Memory B cell (primary cell): ENCODE results near the gene ZNF322.
"Not testable (repeated sequence)": the region's sequence is repeated elsewhere in the genome, so short reads cannot be mapped to it uniquely, and the experiment has no call there.

Experiments
- ATAC-seq: fragments of 150-1000 bp; cut with Tn5 transposase; 2 replicates; pipeline ENCODE4 v1.10.0; 2021; ENCODE audit warnings: low read depth, mild to moderate bottlenecking, moderate library complexity
- DNase-seq, 2 donors: peaks; one replicate each; pipeline ENCODE4 v3.0.0; 2022; ENCODE audit warnings: low spot score in 2 of 2
- H3K27ac Mint-ChIP-seq: one replicate; pipeline ENCODE4 v1.8.0; 2022; ENCODE audit warnings: mild to moderate bottlenecking, moderate library complexity, mixed read lengths
- H3K27me3 Mint-ChIP-seq: one replicate; pipeline ENCODE4 v1.8.0; 2022; ENCODE audit warnings: mixed read lengths
- H3K36me3 Mint-ChIP-seq: one replicate; pipeline ENCODE4 v1.8.0; 2022; ENCODE audit warnings: mild to moderate bottlenecking, mixed read lengths
- H3K4me1 Mint-ChIP-seq: one replicate; pipeline ENCODE4 v1.8.0; 2022; ENCODE audit warnings: mixed read lengths
- H3K4me3 Mint-ChIP-seq: one replicate; pipeline ENCODE4 v1.8.0; 2022; ENCODE audit warnings: mild to moderate bottlenecking, moderate library complexity, mixed read lengths
- H3K9me3 Mint-ChIP-seq: one replicate; pipeline ENCODE4 v1.8.0; 2022; ENCODE audit warnings: mixed read lengths

ZNF322 gene

GRCh38 chr6:26659042-26659999, at the start of gene ZNF322:
TSS of gene ZNF322 (minus strand) at chr6:26659746. CDS start at chr6:26638553, 21,193 bp downstream.
- Mint-ChIP-seq H3K27me3 (peaks cover 15% of the 10 kb centered on the region), H3K9me3 (no peaks in the 10 kb centered on the region), H3K4me1 (peaks cover 19% of the 10 kb centered on the region), H3K4me3 (peak within 1 kb of the TSS; percentile 87), H3K36me3 (peaks cover 9% of the 10 kb centered on the region), H3K27ac (peak within 1 kb of the TSS; percentile 65)
- peak; percentile 98 for ATAC-seq
- peak; percentile 80 to 84 for DNase-seq

- H3K27ac Mint-ChIP-seq, H3K27me3 Mint-ChIP-seq, H3K4me1 Mint-ChIP-seq, DNase-seq, H3K4me3 Mint-ChIP-seq, H3K9me3 Mint-ChIP-seq, ATAC-seq, H3K36me3 Mint-ChIP-seq: not testable (repeated sequence)
Measured at GRCh38 chr6:26705780-26706179, 46.2 kb upstream of the ZNF322 start.

- H3K4me3 Mint-ChIP-seq, ATAC-seq, DNase-seq, H3K27ac Mint-ChIP-seq, H3K9me3 Mint-ChIP-seq, H3K36me3 Mint-ChIP-seq, H3K27me3 Mint-ChIP-seq, H3K4me1 Mint-ChIP-seq: not testable (repeated sequence)
Measured at GRCh38 chr6:26705352-26705751, 45.8 kb upstream of the ZNF322 start.

GRCh38 chr6:26701023-26701747, 41.6 kb upstream of the ZNF322 start:
- not testable (repeated sequence) for DNase-seq, H3K4me3 Mint-ChIP-seq, H3K36me3 Mint-ChIP-seq, H3K4me1 Mint-ChIP-seq, H3K27ac Mint-ChIP-seq, H3K9me3 Mint-ChIP-seq, ATAC-seq, H3K27me3 Mint-ChIP-seq

- not testable (repeated sequence) for DNase-seq, H3K27me3 Mint-ChIP-seq, H3K27ac Mint-ChIP-seq, H3K4me1 Mint-ChIP-seq, H3K36me3 Mint-ChIP-seq, H3K4me3 Mint-ChIP-seq, ATAC-seq, H3K9me3 Mint-ChIP-seq
Measured at GRCh38 chr6:26697496-26697895, 38.0 kb upstream of the ZNF322 start.

GRCh38 chr6:26689324-26689947, 29.9 kb upstream of the ZNF322 start:
- H3K36me3 Mint-ChIP-seq, DNase-seq, H3K9me3 Mint-ChIP-seq, H3K27ac Mint-ChIP-seq, H3K4me3 Mint-ChIP-seq, H3K27me3 Mint-ChIP-seq, H3K4me1 Mint-ChIP-seq, ATAC-seq: not testable (repeated sequence)

- not testable (repeated sequence) for H3K27me3 Mint-ChIP-seq, ATAC-seq, H3K36me3 Mint-ChIP-seq, DNase-seq, H3K4me1 Mint-ChIP-seq, H3K27ac Mint-ChIP-seq, H3K4me3 Mint-ChIP-seq, H3K9me3 Mint-ChIP-seq
Measured at GRCh38 chr6:26682435-26683042, 23.0 kb upstream of the ZNF322 start.

- not testable (repeated sequence) for H3K4me1 Mint-ChIP-seq, H3K27me3 Mint-ChIP-seq, H3K36me3 Mint-ChIP-seq, H3K4me3 Mint-ChIP-seq, DNase-seq, H3K9me3 Mint-ChIP-seq, H3K27ac Mint-ChIP-seq, ATAC-seq
Measured at GRCh38 chr6:26673287-26673686, 13.7 kb upstream of the ZNF322 start.

- not testable (repeated sequence) for H3K36me3 Mint-ChIP-seq, H3K27ac Mint-ChIP-seq, H3K9me3 Mint-ChIP-seq, H3K4me3 Mint-ChIP-seq, DNase-seq, H3K27me3 Mint-ChIP-seq, ATAC-seq, H3K4me1 Mint-ChIP-seq
Measured at GRCh38 chr6:26670558-26670957, 11.0 kb upstream of the ZNF322 start.

- not testable (repeated sequence) for ATAC-seq, H3K4me3 Mint-ChIP-seq, H3K27me3 Mint-ChIP-seq, H3K4me1 Mint-ChIP-seq, DNase-seq, H3K27ac Mint-ChIP-seq, H3K36me3 Mint-ChIP-seq, H3K9me3 Mint-ChIP-seq
Measured at GRCh38 chr6:26670003-26670402, 10.5 kb upstream of the ZNF322 start.

GRCh38 chr6:26660000-26660361, 435 bp upstream of the ZNF322 start:
- H3K4me1 Mint-ChIP-seq = peaks cover 17% of the 10 kb centered on the region
- peaks cover 15% of the 10 kb centered on the region for H3K27me3 Mint-ChIP-seq
- peak overlapping the region; percentile 65 for H3K27ac Mint-ChIP-seq
- H3K9me3 Mint-ChIP-seq = no peaks in the 10 kb centered on the region
- H3K4me3 Mint-ChIP-seq = peak overlapping the region; percentile 87
- ATAC-seq = peak; percentile 66
- H3K36me3 Mint-ChIP-seq = peaks cover 5% of the 10 kb centered on the region
- peak in 1 of 2 donors; percentile 29 for DNase-seq

- Mint-ChIP-seq H3K4me3 (no peak overlapping the region), H3K27me3 (peaks cover 6% of the 10 kb centered on the region), H3K36me3 (peaks cover 23% of the 10 kb centered on the region), H3K9me3 (peaks cover 1% of the 10 kb centered on the region), H3K27ac (no peak overlapping the region), H3K4me1 (peaks cover 21% of the 10 kb centered on the region)
- no peak for DNase-seq
- ATAC-seq = no peak
Measured at GRCh38 chr6:26657256-26657655, 2.3 kb downstream of the ZNF322 start.

- ATAC-seq = no peak
- peaks cover 41% of the 10 kb centered on the region for H3K36me3 Mint-ChIP-seq
- H3K9me3 Mint-ChIP-seq = peaks cover 5% of the 10 kb centered on the region
- DNase-seq = no peak
- H3K4me1 Mint-ChIP-seq = peaks cover 15% of the 10 kb centered on the region
- no peaks in the 10 kb centered on the region for H3K27me3 Mint-ChIP-seq
- H3K4me3 Mint-ChIP-seq = no peak overlapping the region
- no peak overlapping the region for H3K27ac Mint-ChIP-seq
Measured at GRCh38 chr6:26653007-26653406, 6.5 kb downstream of the ZNF322 start.
